Epithelial cell of proximal tubule (primary cell): ENCODE data around the gene ADRM1. TPM values are rescaled to one million over a fixed set of nuclear protein-coding genes. Genes with fewer than 3 reads are reported as not detected.

Source experiments
- DNase-seq: peaks from one replicate; pipeline ENCODE4 v3.0.0-alpha.2; 2011; ENCODE audit warnings: low read depth
- H3K4me3 ChIP-seq: 2 replicates; pipeline ENCODE4 v1.5.1; 2011; ENCODE audit warnings: low read depth, mild to moderate bottlenecking, low read length
- total RNA-seq: library from RNA; depleted of rRNA; stranded (reverse); fragments of >200 nt; gene quantifications from 2 replicates; pipeline ENCODE4 v1.2.3, GENCODE V29; 2015
- TF ChIP-seq, protein P1 (sequence below): conservative IDR thresholded peaks from 2 replicates; pipeline ENCODE4 v1.5.1; 2012; ENCODE audit warnings: low read depth, mild to moderate bottlenecking, low read length

ADRM1 gene
- total RNA-seq, 1 donor from 2014 or later = 227 TPM

DNA sequence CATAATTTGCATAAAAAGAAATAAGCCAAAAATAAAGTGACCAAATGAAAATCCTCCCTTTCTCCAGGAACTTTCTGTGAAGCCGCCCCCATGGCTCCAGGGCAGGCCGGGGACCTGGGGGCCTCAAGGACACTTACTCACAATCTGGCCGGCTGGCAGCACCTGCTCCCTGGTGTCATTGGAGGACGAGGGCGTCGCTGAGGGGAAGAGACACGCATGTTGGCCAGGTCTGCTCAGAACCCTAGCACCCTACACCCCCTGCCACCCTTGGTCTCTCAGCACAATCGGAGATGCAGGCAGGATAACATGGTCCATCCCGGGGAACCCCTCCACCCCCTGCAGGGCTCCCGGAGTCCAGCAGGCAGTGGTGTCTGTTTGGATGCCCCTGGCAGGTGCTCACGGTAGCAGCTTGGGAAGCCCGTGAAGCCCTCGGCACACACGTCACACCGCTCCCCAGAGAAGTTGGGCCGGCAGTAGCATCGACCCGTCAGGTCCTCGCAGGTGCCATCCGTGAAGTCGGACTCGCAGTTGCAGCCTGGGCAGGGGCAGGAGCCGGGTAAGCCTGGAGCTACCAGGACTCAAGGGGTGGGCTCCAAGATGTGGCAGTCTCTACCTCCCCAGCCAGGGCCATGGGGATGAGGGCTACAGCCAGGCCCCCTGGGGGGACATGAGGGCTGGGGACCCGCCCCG lies 43.0 kb downstream of the ADRM1 start:
- TF ChIP-seq, protein P1, sequence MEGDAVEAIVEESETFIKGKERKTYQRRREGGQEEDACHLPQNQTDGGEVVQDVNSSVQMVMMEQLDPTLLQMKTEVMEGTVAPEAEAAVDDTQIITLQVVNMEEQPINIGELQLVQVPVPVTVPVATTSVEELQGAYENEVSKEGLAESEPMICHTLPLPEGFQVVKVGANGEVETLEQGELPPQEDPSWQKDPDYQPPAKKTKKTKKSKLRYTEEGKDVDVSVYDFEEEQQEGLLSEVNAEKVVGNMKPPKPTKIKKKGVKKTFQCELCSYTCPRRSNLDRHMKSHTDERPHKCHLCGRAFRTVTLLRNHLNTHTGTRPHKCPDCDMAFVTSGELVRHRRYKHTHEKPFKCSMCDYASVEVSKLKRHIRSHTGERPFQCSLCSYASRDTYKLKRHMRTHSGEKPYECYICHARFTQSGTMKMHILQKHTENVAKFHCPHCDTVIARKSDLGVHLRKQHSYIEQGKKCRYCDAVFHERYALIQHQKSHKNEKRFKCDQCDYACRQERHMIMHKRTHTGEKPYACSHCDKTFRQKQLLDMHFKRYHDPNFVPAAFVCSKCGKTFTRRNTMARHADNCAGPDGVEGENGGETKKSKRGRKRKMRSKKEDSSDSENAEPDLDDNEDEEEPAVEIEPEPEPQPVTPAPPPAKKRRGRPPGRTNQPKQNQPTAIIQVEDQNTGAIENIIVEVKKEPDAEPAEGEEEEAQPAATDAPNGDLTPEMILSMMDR = no peak
- no peak for DNase-seq
- H3K4me3 ChIP-seq = no peak overlapping the region

DNA sequence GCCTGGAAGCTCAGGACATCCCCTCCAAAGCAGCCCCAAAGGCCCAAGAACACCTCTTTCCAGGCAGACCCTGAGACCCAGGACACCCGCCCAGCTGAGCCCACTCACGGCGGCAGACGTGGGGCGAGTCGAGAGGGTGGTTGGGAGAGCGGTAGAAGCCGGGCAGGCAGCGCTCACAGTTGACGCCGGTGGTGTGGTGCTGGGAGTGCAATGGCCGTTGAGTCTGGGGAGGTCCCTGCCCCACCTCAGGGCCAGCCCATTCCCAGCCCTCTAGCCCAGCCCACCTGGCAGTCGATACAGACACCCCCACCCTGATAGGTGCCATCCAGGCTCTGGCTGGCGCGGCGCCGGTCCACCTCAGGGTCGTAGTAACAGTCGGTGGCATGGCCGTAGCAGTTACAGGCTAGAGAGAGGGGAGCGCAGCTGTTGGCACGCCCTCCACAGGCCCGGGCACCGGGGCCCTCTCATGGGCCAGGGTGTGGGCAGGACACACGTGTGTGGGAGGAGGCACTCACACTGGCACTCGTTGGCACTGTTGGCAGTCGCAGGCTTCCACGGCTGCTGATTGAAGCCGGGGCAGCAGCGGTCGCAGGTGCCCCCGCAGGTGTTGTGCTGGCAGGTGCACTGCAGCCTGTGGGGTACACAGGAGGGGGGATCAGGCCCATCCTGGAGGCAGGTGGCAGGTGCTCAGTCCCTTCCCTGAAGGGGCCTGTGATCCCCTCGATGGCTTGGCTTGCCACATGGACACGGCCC lies 43.8 kb downstream of the ADRM1 start:
- TF ChIP-seq, protein P1 = no peak
- no peak overlapping the region for H3K4me3 ChIP-seq
- no peak for DNase-seq

DNA sequence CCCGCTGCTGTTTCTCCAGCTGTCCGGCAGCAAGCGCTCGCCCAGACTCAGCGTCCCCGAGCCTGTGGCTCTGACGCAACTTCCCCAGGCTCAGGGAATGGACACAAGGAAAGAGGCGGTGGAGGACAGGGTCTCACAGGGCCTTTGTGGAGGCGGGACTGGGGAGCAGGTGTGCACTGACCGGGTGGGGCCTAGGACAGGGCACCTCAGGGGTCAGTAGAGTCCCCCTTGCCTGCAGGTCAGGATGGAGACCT lies 44.3 kb downstream of the ADRM1 start:
- TF ChIP-seq, protein P1 = no peak
- no peak for DNase-seq
- no peak overlapping the region for H3K4me3 ChIP-seq

DNA sequence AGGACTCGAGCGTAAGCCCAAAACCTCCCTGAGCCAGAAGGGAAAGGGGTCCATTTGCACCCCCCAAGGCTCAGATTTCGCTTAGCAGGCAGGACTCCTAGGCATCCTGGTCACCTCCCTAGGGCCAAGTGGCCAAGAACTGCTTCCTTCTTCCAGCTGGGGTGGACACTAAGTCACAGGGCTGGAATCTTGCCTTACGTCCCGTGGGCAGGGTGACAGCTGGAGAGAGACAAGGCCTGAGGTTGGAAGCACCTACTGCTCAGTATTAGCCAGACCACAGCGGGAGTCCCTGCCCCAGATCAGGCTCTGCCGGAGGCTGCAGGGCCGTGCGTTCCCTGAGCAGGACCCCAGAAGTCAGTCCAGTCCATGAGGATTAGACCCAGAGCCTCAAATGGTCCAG lies 44.6 kb downstream of the ADRM1 start:
- no peak for DNase-seq
- TF ChIP-seq, protein P1 = no peak
- H3K4me3 ChIP-seq = no peak overlapping the region

DNA sequence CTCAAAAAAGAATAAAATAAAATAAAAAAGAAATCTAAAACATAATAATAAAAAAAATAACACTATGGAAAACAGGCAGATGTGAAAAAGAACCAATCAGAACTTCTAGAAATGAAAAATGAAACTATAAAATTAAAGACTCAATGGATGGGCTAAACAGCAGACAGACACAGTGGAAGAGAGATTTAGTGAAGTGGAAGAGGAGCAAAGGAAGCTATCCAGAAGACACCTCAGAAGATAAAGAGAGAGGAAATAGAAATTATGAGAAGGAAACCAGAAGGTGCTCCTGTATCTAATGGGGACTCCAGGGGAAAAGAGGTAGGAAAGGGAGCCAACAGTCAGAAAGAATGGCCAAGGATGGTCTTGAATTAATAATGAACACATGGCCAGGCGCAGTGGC lies 45.8 kb downstream of the ADRM1 start:
- no peak for DNase-seq
- TF ChIP-seq, protein P1 = no peak
- no peak overlapping the region for H3K4me3 ChIP-seq

DNA sequence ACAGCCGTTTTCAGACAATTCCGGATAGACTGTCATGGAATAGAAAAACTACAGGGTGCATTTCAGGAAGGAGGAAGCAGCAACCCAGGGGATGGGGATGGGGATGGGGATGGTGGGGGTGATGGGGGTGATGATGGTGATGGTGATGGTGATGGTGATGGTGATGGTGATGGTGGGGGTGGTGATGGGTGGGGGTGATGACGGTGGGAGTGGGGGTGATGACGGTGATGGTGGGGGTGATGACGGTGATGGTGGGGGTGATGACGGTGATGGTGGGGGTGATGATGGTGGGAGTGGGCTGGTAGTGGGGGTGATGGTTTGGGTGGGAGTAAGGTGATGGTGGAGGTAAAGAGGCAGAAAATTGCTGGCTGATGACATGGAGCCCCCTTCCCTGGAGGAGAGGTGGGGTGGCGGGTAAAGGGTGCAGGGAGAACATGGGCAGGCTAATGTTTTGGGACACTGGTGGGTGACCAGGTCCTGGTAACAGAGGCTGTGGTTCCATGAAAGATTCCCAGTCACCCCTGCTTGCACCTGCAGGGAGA lies 46.8 kb downstream of the ADRM1 start:
- H3K4me3 ChIP-seq = no peak overlapping the region
- TF ChIP-seq, protein P1 = no peak
- no peak for DNase-seq

DNA sequence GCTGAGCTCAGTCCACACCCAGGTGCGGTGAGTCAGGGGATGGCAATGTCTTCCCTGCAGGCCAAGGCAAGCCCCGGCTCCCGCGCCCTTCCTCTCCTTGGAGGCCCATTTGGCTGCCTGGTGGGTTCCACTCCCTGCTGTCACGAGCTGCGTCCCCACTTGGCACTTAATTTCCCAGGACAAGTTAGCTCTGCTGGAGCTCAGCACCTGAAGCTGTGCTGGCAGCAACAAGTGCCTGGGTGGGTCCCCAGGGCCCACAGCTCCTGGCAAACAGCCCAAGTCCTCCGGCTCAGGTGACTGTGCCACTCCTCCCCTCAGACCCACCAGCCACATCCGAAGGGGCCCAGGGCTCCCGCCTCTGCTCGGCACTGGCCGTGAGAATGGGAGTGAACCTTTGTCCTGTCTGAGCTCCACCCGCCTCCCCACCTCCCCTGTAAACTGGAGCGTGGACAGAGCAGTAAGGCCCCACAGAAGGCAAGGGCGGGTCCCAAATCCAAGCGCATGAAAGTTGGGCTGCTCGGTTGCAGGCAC lies 47.4 kb downstream of the ADRM1 start:
- TF ChIP-seq, protein P1 = no peak
- H3K4me3 ChIP-seq = no peak overlapping the region
- no peak for DNase-seq
